HG03520 (cell line): Measurements from ENCODE around the gene CYFIP1.

ENCODE experiments used
- ATAC-seq: cut with Tn5 transposase; IDR thresholded peaks from one replicate; pipeline ENCODE4 v1.9.1; 2021; ENCODE audit warnings: mild to moderate bottlenecking, moderate library complexity; ENCODE audit not compliant: unreplicated experiment

The CYFIP1 gene

GRCh38 chr15:22891426-22892210 lies 88.5 kb downstream of the CYFIP1 start:
- ATAC-seq: no peak

DNA sequence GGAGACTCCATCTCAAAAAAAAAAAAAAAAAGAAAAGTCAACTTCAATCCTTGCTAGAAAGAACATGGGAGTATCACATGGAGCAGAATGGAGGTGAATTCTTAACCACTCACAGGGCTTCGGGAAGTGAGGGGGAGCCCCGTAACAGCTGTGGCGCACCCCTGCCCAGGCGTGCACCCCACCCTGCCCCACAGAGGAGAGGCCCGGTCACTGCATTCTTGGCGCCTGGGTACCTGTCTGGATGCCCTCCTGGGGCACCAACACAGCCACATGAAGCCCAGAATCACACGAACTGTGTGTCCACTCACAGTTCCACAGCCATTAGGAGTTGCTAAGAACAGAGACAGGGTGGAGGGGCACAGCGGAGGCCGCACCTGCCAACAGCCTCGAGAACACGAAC lies 89.9 kb downstream of the CYFIP1 start:
- ATAC-seq: no peak

- ATAC-seq: no peak
These were observed 90.9 kb downstream of the CYFIP1 start for GRCh38 chr15:22889146-22889818.

GRCh38 chr15:22888120-22888859 lies 91.9 kb downstream of the CYFIP1 start:
- no peak for ATAC-seq

DNA sequence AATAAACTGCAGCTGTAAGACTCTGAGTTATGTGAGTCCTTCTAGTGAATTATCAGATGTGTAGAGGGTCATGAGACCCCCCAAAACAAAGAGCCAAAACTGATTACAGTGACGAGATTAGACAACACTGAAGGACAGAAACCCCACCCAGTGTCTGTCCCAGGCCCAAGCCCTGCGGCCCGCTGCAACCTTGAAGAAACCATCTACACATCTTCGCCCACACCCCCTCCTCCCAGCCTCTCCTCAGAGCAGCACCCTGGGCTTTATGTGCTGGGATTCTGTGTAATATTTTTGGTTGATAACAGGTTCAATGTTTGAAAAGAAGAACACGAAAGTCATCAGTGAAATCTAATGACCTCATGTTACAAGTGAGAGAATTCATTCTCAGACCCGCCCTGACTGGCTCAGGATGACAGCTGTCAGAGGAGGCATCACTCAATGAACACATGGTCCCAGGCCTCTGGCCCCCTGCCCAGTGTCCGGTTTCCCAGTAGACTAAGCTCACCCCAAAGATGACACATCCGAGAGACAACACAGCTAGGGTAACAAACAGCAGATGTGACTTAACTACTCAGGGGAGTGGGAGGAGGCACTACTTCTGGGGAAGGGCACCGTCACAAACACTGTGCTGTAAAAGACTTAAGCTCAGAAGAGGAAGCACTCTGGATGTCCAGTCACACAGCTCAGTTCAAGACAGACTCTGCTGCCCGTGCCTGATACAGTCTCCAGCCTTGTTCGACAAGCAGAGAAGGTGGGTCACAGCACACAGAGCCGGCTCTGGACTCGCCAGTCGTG lies 92.8 kb downstream of the CYFIP1 start:
- ATAC-seq: no peak

- ATAC-seq: no peak
These were observed 95.0 kb downstream of the CYFIP1 start for GRCh38 chr15:22885120-22885519.

- no peak for ATAC-seq
These were observed 95.8 kb downstream of the CYFIP1 start for GRCh38 chr15:22884344-22884743.

GRCh38 chr15:22883196-22883595 lies 97.0 kb downstream of the CYFIP1 start:
- ATAC-seq: no peak

- ATAC-seq: no peak
These were observed 98.3 kb downstream of the CYFIP1 start for GRCh38 chr15:22881739-22882440.

DNA sequence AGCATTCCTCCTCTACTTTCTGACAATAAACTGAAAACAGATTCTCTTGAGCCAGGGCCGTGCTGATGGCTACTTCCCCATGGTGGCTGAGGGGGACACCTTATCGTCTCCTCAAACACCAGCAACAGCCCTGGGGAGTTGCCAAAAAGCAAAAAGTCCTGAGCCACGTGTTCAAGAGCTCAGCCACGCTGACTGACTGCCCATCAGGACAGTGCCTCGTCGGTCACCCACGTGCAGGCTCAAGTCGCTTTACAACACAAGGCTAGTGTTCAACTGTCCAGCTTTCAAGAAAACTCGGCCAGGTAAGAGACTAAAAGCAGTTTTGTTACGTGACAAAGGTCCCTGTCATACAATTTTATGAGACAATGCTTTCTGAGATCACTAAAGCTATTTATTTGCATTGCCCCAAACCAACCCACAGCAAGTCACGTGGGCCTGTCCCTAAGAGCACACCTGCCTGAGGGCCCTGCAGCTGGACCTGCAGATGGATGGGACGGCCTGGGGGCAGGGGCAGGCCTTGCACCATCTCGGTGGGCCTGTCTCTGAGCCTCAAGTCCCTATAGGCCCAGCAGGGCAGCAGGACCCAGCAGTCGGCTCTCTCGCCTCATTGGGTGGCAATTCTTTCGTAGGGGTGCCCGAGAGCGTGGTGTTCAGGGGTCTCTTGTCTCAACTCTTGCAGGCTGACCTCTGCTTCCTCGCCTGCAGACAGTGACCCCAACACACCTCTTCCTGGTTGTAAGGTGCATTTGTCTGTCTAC lies 99.0 kb downstream of the CYFIP1 start:
- ATAC-seq: no peak

GRCh38 chr15:22880068-22880980 lies 99.8 kb downstream of the CYFIP1 start:
- ATAC-seq: no peak

- no peak for ATAC-seq
These were observed 102.1 kb downstream of the CYFIP1 start for GRCh38 chr15:22878103-22878502.

DNA sequence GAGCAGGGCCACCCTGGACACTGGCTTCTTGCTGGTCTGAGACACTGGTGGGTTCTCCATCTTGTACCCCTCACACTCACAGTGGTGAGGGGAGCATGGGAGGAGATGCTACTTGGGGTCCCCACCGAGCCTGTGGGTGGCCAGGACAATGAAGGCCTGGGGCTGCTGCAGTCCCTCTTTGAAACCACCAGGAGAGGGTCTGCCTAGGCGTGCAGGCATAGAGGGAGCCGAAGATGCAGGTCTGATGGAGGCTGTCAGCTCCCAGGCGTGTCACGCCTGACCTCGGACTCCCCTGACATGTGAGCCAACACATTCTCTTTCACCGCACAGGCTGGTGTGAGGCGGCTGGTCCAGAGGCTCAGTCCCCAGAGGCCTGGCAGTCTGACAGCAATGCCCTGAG lies 102.6 kb downstream of the CYFIP1 start:
- no peak for ATAC-seq

DNA sequence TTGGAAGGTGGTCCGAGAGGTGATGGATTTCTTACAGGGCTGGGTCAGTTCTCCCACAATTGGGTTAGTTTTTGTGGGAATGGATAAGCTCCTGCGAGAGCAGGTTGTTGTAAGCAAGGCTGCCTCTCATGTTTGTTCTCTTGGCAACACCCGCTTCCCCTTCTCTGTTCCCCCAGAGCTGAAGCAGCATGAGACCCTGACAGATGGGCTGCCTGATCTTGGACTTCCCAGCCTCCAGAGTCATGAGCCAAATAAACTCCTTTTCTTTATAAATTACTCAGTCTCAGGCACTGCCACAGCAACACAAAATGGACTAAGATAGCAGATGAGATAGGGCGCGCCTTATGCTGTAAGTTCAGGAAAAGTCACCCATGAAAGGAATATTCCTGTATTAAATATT lies 103.1 kb downstream of the CYFIP1 start:
- no peak for ATAC-seq

DNA sequence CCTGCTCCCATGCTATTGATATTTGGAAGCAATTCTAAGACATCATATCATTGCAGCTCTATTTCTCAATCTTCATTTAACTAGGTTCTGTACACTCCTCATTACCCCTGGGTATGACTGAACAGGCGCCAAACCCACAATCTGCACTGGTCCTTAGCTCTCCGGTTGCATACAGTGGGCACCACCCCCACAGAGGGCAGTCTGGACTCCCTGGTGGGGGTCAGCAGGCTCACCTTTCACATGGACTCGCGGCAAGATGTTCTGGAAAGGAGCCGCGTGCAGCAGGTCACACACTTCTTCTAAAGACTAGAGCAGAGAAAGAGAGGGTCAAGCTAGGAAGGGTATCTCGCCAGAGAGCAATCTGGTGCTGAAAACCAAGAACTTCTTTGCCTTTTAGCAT lies 105.2 kb downstream of the CYFIP1 start:
- ATAC-seq: no peak

- no peak for ATAC-seq
These were observed 105.9 kb downstream of the CYFIP1 start for GRCh38 chr15:22874256-22874655.

DNA sequence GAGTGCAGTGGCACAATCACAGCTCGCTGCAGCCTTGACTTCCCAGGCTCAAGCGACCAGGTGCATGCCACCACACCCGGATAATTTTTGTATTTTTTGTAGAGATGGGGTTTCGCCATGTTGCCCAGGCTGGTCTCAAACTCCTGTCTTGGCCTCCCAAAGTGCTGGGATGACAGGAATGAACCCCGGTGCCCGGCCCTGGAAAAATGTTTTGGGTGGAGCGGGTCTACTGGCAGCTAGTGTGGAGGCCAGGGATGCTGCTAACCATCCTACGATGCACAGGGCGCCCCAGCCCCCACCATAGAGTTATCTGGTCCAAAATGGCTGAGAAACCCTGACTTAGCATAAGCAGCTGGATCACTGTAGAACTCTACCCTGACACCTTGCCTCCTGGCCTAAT lies 106.3 kb downstream of the CYFIP1 start:
- no peak for ATAC-seq

DNA sequence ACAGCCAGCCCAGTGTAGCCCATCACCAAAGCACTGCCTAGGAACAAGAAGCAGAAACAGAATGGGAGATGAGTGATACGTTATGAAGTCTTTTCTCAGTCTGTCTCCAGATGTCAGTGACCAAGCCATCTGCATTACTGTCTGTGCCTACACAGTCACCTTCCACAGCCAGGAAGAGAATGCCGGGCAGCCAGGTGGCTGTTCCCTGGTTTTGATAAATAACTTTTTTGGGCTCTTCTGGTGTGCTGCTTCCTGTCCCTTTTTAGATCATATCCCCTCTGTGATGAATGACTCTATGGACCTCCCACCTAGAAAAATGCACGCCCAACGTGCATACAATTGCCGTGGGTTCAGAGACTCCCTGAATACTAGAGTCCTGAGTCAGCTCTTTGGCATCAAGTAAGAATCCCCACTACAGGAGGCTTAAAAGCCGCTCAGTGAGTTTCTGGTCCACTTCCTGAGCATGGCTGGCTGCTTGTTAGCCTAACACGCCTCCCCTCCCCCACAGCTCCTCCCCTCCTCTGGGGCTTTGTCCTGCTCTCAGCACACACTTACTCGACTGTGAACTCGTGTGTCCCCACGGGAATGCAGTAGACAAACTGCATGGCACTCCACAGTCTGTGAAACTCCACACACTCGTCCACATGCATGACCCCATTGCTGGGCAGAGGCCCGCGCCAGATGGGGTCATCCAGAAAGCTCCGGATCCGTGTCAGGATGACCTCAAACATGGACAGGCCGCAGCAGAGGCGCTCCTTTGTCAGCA lies 107.0 kb downstream of the CYFIP1 start:
- no peak for ATAC-seq
